LNCAP (cell line): ENCODE results near the gene MSL3.

Source experiments
- CTCF ChIP-seq: fragments of 450-650 bp; IDR thresholded peaks from 2 replicates; pipeline ENCODE4 v1.5.1; 2017; ENCODE audit warnings: mild to moderate bottlenecking

Gene MSL3

GRCh38 chrX:11754958-11755645 lies 2.9 kb upstream of the MSL3 start:
- TF ChIP-seq CTCF = no peak

- no peak for TF ChIP-seq CTCF
Observed at GRCh38 chrX:11755724-11756123, 2.3 kb upstream of the MSL3 start.

GRCh38 chrX:11756354-11757318 lies 1.4 kb upstream of the MSL3 start:
- TF ChIP-seq CTCF = no peak

- no peak for TF ChIP-seq CTCF
Observed at GRCh38 chrX:11757397-11757718, 679 bp upstream of the MSL3 start.

- TF ChIP-seq CTCF = peak; percentile 64
Observed at GRCh38 chrX:11758400-11759171, 549 bp downstream of the MSL3 start.

- TF ChIP-seq CTCF = no peak
Observed at GRCh38 chrX:11759172-11759460, 1.1 kb downstream of the MSL3 start.

- TF ChIP-seq CTCF = no peak
Observed at GRCh38 chrX:11759461-11760311, 1.6 kb downstream of the MSL3 start.
